HG03280 (cell line): Measurements from ENCODE around the gene ALDH1L1.

Experiments
- ATAC-seq: cut with Tn5 transposase; IDR thresholded peaks from one replicate; pipeline ENCODE4 v1.9.1; 2021; ENCODE audit warnings: mild to moderate bottlenecking, moderate library complexity; ENCODE audit not compliant: unreplicated experiment

ALDH1L1 gene

GRCh38 chr3:126180477-126181397 is at the start of gene ALDH1L1:
TSS of gene ALDH1L1 (minus strand) at chr3:126180586. CDS start at chr3:126160979, 19,607 bp downstream.
- ATAC-seq, result no peak

- ATAC-seq, result no peak
Observed at GRCh38 chr3:126226374-126226773, 46.0 kb upstream of the ALDH1L1 start.

DNA sequence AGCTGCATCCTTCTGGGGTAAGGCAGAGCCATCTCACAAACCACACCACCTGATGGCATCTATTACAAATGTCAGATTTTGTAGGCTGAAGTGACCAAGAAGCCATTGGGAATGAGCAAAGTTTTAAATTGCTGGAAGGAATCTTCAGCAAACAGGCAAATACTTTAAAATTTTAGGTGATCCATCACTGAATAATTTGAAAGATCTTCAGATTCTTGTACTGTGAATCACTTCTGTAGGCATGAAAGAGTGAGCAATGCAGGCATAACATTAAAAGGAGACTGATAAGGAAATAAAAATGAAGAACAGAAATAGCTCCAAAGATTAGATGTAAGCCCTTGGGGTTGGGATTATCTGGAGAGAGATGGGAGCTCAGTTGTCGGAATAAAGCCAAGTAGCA is 36.0 kb upstream of the ALDH1L1 start:
- no peak for ATAC-seq

DNA sequence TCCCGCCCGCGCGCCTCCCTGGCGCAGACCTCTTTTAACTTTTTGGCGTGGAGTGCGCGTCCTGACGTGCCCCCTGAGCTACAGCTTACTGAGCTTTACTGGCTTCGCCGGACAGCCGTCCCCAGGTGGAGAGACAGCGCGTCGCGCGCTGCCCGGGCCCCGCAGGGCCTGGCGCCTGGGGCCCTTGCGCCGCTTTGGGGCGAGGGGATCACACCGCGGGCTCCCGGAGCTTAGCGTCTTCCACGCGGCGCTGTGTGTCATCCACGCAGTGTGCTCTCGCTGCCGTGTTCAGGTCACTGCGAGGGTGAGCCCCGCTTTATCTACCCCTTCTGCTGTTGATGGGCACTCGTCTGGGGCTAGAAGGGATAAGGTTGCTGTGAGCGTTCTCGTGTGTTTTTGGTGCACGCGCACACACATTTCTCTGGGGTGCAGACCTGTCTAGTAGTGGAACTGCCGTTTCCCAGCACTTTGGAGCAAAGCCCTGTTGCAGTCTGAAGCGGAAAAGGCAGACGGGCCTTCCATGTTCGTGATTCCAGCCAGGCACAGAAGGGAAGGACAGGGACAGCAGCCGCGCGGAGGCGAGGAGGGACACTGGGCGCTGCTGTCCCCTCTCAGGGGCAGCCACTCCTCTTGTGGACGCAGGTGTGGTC is 33.1 kb upstream of the ALDH1L1 start:
- ATAC-seq, result no peak

GRCh38 chr3:126212620-126213378 is 32.4 kb upstream of the ALDH1L1 start:
- ATAC-seq, result no peak

DNA sequence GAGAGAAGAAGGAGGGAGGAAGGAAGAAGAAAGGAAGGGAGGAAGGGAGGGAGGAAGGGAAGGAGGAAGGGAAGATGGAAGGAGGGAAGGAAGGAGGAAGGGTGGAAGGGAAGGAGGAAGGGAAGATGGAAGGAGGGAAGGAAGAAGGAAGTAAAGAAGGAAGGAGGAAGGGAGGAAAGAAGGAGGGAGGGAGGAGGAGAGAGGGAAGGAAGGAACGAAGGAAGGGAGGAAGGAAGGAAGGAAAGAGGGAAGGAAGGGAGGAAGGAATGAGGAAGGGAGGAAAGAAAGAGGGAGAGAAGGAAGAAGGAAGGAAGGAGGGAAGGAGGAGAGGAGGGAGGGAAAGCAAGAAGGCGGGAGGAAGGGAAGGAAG is 31.8 kb upstream of the ALDH1L1 start:
- ATAC-seq, result no peak

DNA sequence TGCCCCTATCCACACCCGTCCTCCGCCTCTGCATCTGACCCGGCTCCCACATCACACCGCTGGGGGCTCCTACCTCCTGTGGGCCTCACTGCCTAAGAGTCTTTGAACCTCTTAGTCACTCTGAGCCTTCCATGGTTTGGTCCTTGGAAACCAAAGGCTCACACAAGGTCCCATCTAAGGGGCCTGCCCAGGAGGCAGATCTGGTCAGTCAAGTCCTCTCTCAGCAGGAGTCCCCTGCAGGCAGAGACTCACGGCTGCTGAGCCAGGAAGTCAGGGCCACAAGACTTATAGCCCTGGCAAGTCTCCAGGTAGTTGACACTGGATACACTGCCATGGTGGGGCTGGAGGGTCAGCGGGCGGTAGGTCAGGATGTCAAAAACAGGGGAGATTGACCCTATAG is 31.2 kb upstream of the ALDH1L1 start:
- no peak for ATAC-seq

- no peak for ATAC-seq
Observed at GRCh38 chr3:126210606-126211005, 30.2 kb upstream of the ALDH1L1 start.

- no peak for ATAC-seq
Observed at GRCh38 chr3:126209741-126210140, 29.4 kb upstream of the ALDH1L1 start.

DNA sequence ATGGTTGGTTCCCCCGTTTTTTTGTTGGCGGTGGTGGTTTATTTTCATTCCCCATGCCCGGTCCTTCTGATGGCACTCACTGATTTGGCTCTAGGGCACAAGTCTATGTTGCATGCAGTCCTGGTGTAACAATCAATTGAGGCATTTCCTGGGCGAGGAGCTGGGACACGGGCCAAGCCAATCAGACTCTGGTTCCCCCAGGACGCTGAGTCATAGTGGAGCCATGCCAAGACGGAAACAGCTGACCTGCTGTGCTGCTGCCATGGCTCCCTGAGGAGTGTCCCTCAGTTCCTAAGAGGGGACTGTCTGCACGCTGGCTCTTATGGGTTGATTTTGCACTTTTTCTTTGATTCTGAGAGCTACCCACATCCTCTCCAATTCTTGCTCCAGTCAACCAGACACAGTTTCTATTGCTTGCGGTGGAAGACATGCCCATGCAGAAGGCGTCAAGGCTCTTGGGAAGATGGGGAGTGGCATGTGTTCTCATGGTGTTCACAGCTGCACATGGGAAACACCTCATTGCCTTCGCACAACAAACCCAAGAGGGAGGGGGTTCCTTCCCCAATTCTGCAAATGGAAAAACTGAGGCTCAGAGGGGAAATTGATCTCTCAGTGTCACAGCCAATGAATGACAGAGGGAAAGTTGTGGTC is 28.3 kb upstream of the ALDH1L1 start:
- no peak for ATAC-seq

- no peak for ATAC-seq
Observed at GRCh38 chr3:126208182-126208581, 27.8 kb upstream of the ALDH1L1 start.

DNA sequence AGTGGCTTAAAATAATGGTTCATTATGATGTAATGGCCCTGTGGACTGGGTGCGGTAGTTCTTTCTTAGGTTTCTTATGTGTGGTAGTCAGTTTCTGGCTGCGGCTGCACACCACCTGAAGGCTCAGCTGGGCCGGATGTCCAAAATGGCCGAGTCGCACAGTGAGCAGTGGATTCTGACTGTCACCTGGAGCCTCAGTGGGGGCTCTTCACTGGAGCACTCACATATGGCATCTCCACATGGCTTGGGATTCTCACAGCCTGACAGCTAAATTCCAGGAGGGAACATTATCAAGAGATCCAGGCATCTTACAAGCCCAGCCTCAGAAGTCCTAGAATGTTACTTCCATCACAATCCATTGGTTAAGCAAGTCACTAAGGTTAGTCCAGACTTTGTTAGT is 26.8 kb upstream of the ALDH1L1 start:
- ATAC-seq, result no peak

- ATAC-seq, result no peak
Observed at GRCh38 chr3:126205717-126206655, 25.6 kb upstream of the ALDH1L1 start.

DNA sequence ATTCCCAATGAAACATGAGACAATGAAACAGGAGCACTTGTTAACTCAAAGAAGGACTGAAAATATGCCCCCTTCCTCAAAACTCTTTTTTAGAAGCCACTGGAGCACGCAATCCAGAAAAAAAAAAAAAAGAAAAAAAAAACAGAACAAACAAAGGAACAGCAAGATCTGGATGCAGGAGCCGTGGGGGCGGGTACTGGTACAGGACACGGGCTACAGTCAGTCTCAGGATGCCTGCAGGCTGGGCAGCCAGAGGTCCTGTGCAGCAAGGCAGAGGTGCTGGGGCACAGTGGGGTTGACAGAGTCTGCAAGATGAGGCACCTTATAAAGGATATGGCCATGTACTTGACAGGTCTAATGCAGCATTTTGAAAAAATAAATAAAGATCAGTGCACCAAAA is 22.3 kb upstream of the ALDH1L1 start:
- ATAC-seq, result no peak

GRCh38 chr3:126202276-126202675 is 21.9 kb upstream of the ALDH1L1 start:
- ATAC-seq, result no peak

DNA sequence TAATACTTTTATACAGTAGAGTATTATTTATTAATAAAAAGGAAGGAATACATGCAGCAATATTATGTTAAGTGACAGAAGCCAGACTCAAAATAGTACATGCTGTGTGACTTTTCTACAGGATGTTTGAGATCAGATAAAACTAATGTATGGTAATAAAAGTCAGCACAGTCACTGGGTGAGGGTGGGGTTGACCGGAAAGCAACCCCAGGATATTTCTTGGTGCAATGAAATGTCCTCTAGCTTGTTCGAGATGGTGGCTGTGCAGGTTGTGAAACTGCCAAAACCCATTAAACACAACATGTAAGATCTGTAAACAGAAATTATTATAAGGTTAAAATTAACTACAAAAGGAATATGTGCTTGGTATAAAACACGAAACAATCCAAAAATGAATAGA is 20.8 kb upstream of the ALDH1L1 start:
- ATAC-seq, result no peak

GRCh38 chr3:126200534-126200933 is 20.1 kb upstream of the ALDH1L1 start:
- no peak for ATAC-seq

DNA sequence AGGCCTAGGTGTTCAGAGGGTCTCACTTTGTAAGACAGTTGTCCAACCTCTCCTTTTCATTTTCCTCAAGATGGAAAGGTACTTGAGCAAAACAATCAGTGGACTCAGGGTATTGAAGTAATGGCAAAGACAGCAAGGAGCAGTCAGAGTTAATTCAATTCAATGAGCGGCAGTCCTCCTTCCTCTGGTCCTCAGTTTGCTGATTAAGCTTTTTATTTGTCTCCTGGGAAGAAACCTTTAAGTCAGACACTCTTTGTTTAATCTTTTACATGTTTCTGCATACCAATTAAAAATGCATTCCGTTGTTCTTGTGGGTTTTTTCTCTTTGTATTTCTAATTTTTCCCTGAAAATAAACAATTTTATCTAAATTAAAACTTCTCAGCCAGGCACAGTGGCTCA is 18.9 kb upstream of the ALDH1L1 start:
- ATAC-seq, result no peak

DNA sequence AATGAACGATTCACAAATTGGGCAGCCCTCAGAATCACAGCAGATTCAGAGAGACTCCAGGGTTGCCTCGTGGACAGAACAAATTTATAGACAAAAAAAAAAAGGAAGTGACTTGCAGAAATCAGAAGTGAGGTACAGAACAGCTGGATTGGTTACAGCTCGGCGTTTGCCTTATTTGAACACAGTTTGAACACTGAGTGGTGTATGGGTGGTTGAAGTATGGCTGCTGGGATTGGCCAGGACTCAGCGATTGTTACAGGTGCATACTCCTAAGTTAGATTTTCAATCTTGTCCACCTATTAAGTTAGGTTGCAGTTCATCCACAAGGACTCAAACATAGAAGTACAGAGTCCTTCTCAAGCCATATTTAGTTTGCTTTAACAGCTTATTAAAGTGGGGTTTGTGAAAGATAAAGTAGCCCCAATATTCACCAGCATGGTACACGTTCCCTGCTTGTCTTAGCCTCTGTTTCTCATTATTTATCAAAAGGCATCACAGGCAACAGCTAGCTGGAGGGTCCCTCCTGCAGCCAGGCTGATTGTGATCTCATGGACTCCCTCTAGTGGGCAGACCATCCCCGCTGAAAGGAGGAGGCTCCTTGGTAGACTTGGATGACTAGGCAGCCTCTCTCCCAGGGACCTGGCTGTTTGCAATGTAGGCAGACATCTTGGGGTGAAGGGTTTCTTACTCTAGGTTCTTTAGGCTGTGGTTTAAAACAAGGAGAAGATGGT is 17.6 kb upstream of the ALDH1L1 start:
- ATAC-seq, result no peak
